Osteocyte (in vitro differentiated cells): ENCODE results near the gene KREMEN2. TPM values are rescaled to one million over a fixed set of nuclear protein-coding genes. Genes with fewer than 3 reads are reported as not detected.

ENCODE experiments used
- DNase-seq: peaks from one replicate; pipeline ENCODE4 v3.0.0; 2021; ENCODE audit warnings: mixed read lengths; ENCODE audit not compliant: unreplicated experiment; ENCODE audit errors: extremely low spot score
- H3K27ac Mint-ChIP-seq: one replicate; pipeline ENCODE4 v1.8.0; 2021; ENCODE audit warnings: mild to moderate bottlenecking, mixed read lengths; ENCODE audit not compliant: unreplicated experiment
- H3K27me3 Mint-ChIP-seq: one replicate; pipeline ENCODE4 v1.8.0; 2021; ENCODE audit warnings: mixed read lengths; ENCODE audit not compliant: unreplicated experiment
- H3K36me3 Mint-ChIP-seq: one replicate; pipeline ENCODE4 v1.8.0; 2021; ENCODE audit warnings: mixed read lengths; ENCODE audit not compliant: unreplicated experiment
- H3K4me1 Mint-ChIP-seq: one replicate; pipeline ENCODE4 v1.8.0; 2021; ENCODE audit warnings: mixed read lengths; ENCODE audit not compliant: unreplicated experiment
- H3K4me3 Mint-ChIP-seq: one replicate; pipeline ENCODE4 v1.8.0; 2021; ENCODE audit warnings: mild to moderate bottlenecking, moderate library complexity, mixed read lengths; ENCODE audit not compliant: unreplicated experiment
- H3K9me3 Mint-ChIP-seq: one replicate; pipeline ENCODE4 v1.8.0; 2021; ENCODE audit warnings: mixed read lengths; ENCODE audit not compliant: unreplicated experiment
- CTCF ChIP-seq: fragments of 200-600 bp; sonication (generic); IDR thresholded peaks from 2 replicates; pipeline ENCODE4 v1.5.0; 2021; ENCODE audit warnings: antibody characterized with exemption, mild to moderate bottlenecking, moderate library complexity
- total RNA-seq: library from RNA; stranded (reverse); gene quantifications from 2 replicates; pipeline ENCODE4 v1.2.1, GENCODE V29; 2021

Gene KREMEN2
- total RNA-seq, 1 donor from 2014 or later: not detected

GRCh38 chr16:2960183-2961010, 3.7 kb upstream of the KREMEN2 start:
- Mint-ChIP-seq H3K9me3 (no peaks in the 10 kb centered on the region), H3K27ac (no peak overlapping the region), H3K27me3 (peaks cover 23% of the 10 kb centered on the region), H3K4me1 (peaks cover 7% of the 10 kb centered on the region), H3K36me3 (no peaks in the 10 kb centered on the region), H3K4me3 (no peak overlapping the region)
- no peak for DNase-seq
- TF ChIP-seq CTCF: no peak

GRCh38 chr16:2962334-2963073, 1.6 kb upstream of the KREMEN2 start:
- no peaks in the 10 kb centered on the region for H3K36me3 Mint-ChIP-seq
- H3K27me3 Mint-ChIP-seq: peaks cover 22% of the 10 kb centered on the region
- no peak for DNase-seq
- H3K4me1 Mint-ChIP-seq: peaks cover 7% of the 10 kb centered on the region
- TF ChIP-seq CTCF: no peak
- H3K9me3 Mint-ChIP-seq: no peaks in the 10 kb centered on the region
- no peak overlapping the region for H3K27ac Mint-ChIP-seq
- peak overlapping the region; percentile 26 for H3K4me3 Mint-ChIP-seq

GRCh38 chr16:2963074-2963722, 877 bp upstream of the KREMEN2 start:
- Mint-ChIP-seq H3K36me3 (no peaks in the 10 kb centered on the region), H3K9me3 (no peaks in the 10 kb centered on the region), H3K4me3 (peak overlapping the region; percentile 70), H3K27ac (no peak overlapping the region), H3K4me1 (peaks cover 7% of the 10 kb centered on the region), H3K27me3 (peaks cover 22% of the 10 kb centered on the region)
- no peak for TF ChIP-seq CTCF
- no peak for DNase-seq

- Mint-ChIP-seq H3K4me3 (no peak overlapping the region), H3K27me3 (peaks cover 17% of the 10 kb centered on the region)
Measured at GRCh38 chr16:2964475-2965336, 631 bp downstream of the KREMEN2 start.

More at GRCh38 chr16:2964475-2965336, 631 bp downstream of the KREMEN2 start:
- peak; percentile 83 for DNase-seq
- peaks cover 13% of the 10 kb centered on the region for H3K4me1 Mint-ChIP-seq
- H3K27ac Mint-ChIP-seq: no peak overlapping the region
- TF ChIP-seq CTCF: no peak
- no peaks in the 10 kb centered on the region for H3K36me3 Mint-ChIP-seq
- H3K9me3 Mint-ChIP-seq: no peaks in the 10 kb centered on the region
